Neural crest cell (in vitro differentiated cells): ENCODE measurements around the gene TAOK3. TPM values are rescaled to one million over a fixed set of nuclear protein-coding genes. Genes with fewer than 3 reads are reported as not detected.

Experiments
- DNase-seq: peaks from one replicate; pipeline ENCODE4 v3.0.0; 2021; ENCODE audit warnings: low read depth, mixed read lengths, low spot score
- H3K27ac Mint-ChIP-seq: one replicate; pipeline ENCODE4 v1.8.0; 2021; ENCODE audit warnings: mild to moderate bottlenecking, mixed read lengths; ENCODE audit not compliant: unreplicated experiment
- H3K27me3 Mint-ChIP-seq: 2 replicates; pipeline ENCODE4 v1.8.0; 2021; ENCODE audit warnings: low read depth, mild to moderate bottlenecking, mixed read lengths
- H3K36me3 Mint-ChIP-seq: 2 replicates; pipeline ENCODE4 v1.8.0; 2021; ENCODE audit warnings: low read depth, mild to moderate bottlenecking, mixed read lengths
- H3K4me1 Mint-ChIP-seq: 2 replicates; pipeline ENCODE4 v1.8.0; 2021; ENCODE audit warnings: mixed read lengths
- H3K4me3 Mint-ChIP-seq: one replicate; pipeline ENCODE4 v1.8.0; 2021; ENCODE audit warnings: mild to moderate bottlenecking, mixed read lengths
- H3K9me3 Mint-ChIP-seq: 2 replicates; pipeline ENCODE4 v1.8.0; 2021; ENCODE audit warnings: mixed read lengths
- total RNA-seq: library from RNA; stranded (reverse); gene quantifications from 2 replicates; pipeline ENCODE4 v1.2.1, GENCODE V29; 2021
- TF ChIP-seq, protein P1 (sequence below): fragments of 200-600 bp; sonication (generic); conservative IDR thresholded peaks from 2 replicates; pipeline ENCODE4 v1.5.0; 2021; ENCODE audit warnings: antibody characterized with exemption, mild to moderate bottlenecking

TAOK3 gene
- total RNA-seq, 1 donor from 2014 or later, result 15.2 TPM

DNA sequence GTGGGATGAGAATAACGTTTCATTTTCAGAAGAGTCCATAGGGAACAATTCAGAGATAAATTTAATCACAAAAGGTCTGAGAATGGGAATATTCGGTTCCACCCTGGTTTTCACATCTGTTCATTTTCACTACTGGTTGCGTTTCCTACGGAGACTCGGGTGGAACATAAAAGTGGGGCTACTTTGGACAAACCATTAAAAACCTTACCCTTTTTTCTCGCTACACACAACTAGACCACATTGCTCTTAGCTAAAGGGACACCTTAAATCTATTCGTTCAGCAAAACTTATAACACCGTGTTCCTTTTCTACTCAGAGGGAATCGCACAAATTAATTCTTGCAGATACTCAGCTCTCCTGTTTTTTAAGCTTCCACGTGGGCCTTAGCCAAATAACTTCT, 2.6 kb upstream of the TAOK3 start:
- no peak for DNase-seq
- peaks cover 40% of the 10 kb centered on the region for H3K4me1 Mint-ChIP-seq
- peaks cover 26% of the 10 kb centered on the region for H3K27me3 Mint-ChIP-seq
- H3K9me3 Mint-ChIP-seq, result no peaks in the 10 kb centered on the region
- TF ChIP-seq, protein P1, sequence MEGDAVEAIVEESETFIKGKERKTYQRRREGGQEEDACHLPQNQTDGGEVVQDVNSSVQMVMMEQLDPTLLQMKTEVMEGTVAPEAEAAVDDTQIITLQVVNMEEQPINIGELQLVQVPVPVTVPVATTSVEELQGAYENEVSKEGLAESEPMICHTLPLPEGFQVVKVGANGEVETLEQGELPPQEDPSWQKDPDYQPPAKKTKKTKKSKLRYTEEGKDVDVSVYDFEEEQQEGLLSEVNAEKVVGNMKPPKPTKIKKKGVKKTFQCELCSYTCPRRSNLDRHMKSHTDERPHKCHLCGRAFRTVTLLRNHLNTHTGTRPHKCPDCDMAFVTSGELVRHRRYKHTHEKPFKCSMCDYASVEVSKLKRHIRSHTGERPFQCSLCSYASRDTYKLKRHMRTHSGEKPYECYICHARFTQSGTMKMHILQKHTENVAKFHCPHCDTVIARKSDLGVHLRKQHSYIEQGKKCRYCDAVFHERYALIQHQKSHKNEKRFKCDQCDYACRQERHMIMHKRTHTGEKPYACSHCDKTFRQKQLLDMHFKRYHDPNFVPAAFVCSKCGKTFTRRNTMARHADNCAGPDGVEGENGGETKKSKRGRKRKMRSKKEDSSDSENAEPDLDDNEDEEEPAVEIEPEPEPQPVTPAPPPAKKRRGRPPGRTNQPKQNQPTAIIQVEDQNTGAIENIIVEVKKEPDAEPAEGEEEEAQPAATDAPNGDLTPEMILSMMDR, result no peak
- H3K4me3 Mint-ChIP-seq, result peak overlapping the region; percentile 93
- no peak overlapping the region for H3K27ac Mint-ChIP-seq
- H3K36me3 Mint-ChIP-seq, result no peaks in the 10 kb centered on the region

DNA sequence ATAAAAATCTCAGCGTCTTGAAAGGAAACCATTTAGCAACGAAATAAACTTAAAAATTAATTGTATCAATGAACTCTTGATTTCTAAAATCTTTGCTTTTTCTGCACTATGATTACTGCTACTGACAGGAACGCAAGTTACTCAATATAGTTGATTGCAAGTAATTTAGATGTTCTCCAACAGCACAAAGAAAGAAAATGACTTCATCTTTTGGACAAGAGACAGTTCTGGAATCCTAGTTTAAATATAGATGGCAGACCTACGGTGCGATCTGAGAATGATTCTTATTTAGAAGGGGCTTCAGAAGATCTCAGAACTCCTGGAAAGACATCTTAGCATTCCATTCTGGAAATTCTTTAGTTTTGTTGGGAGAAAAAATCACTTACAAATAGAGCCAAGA, 2.2 kb upstream of the TAOK3 start:
- Mint-ChIP-seq H3K27me3 (peaks cover 31% of the 10 kb centered on the region), H3K4me3 (peak overlapping the region; percentile 93), H3K4me1 (peaks cover 40% of the 10 kb centered on the region), H3K27ac (no peak overlapping the region), H3K36me3 (no peaks in the 10 kb centered on the region), H3K9me3 (no peaks in the 10 kb centered on the region)
- no peak for DNase-seq
- TF ChIP-seq, protein P1, result no peak

- Mint-ChIP-seq H3K4me1 (peaks cover 40% of the 10 kb centered on the region), H3K9me3 (no peaks in the 10 kb centered on the region), H3K4me3 (peak overlapping the region; percentile 93), H3K36me3 (no peaks in the 10 kb centered on the region), H3K27me3 (peaks cover 36% of the 10 kb centered on the region), H3K27ac (no peak overlapping the region)
- TF ChIP-seq, protein P1, result no peak
- DNase-seq, result no peak
These were observed 1.5 kb upstream of the TAOK3 start for GRCh38 chr12:118374126-118374725.

DNA sequence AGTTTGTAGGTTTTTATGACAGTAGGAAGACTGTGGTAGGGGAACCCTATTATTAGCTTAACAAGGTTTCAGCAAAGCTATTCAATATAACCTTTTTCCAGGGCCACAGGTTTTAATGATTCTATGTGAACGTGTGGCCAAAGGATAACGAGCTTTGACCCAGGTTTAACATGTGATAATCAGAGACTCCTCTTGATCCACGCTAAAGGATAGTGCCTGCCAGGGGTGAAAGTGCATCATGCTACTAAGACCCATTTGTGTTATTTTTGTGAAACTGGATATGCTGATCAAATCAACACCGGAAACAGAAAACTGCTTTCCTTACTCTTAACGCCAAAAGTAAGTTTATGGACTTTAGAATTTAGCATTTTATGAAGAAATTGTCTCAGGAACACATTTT, 909 bp upstream of the TAOK3 start:
- H3K36me3 Mint-ChIP-seq, result no peaks in the 10 kb centered on the region
- TF ChIP-seq, protein P1, result no peak
- no peaks in the 10 kb centered on the region for H3K9me3 Mint-ChIP-seq
- H3K27ac Mint-ChIP-seq, result no peak overlapping the region
- DNase-seq, result no peak
- H3K27me3 Mint-ChIP-seq, result peaks cover 37% of the 10 kb centered on the region
- H3K4me3 Mint-ChIP-seq, result peak overlapping the region; percentile 93
- peaks cover 40% of the 10 kb centered on the region for H3K4me1 Mint-ChIP-seq

DNA sequence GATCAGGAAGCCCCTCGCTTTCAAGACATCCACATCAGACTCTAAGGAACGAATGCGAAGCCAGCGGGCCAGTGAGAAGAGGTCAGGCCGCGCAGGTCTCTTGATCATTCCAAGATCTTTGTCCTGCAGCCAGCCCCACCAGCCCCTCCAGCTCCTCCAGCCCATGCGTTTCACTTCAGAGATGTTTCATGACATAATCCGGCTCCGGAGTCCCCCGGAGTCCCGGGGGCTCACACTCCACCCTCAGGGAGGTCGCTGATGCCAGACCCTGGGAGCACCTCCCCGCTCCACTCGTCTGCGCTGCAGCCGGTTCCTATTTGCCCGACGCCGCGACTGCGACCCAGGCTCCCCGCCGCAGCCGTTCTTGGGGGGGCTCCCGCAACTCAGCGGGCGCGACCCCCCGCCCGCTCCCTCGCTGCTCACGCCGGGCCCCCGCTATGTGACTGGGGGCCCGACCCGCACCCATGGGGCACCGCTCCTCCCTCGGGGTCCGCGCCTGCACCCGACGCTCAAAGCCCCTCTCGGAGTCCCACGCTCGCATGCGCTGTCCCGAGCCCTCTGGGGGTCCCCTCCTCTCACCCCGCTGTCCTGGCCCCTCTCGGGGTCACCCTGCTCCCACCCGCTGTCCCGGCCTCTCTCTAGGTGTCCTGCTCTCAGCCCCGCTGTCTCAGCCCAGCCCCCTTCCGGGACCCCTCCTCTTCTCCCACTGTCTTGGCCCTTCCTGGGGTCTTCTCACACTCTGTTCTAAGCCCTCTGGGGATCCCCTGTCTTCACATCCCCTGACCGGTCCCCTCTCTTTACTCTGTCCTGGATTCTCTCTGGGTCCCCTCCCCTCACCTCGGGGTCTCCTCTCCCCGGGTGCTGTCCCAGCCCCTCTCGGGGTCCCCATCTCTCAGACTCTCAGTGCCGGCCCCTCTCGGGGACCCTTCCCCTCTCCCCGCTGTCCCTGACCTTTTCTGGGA, 1.1 kb downstream of the TAOK3 start:
- H3K27ac Mint-ChIP-seq, result no peak overlapping the region

More for the DNA sequence above, 1.1 kb downstream of the TAOK3 start:
- DNase-seq, result peak; percentile 6
- TF ChIP-seq, protein P1, result no peak
- Mint-ChIP-seq H3K36me3 (no peaks in the 10 kb centered on the region), H3K4me3 (peak overlapping the region; percentile 93), H3K4me1 (peaks cover 26% of the 10 kb centered on the region), H3K27me3 (peaks cover 37% of the 10 kb centered on the region), H3K9me3 (no peaks in the 10 kb centered on the region)
